SK-N-SH (cell line): ENCODE measurements around the gene BBS9.

Source experiments
- EP300 ChIP-seq, 2 experiments: IDR thresholded peaks; 2 replicates each; pipeline versions ENCODE4 v1.4.0 to v1.6.1; 2012; ENCODE audit warnings: borderline replicate concordance in 1 of 2, low read depth in 1 of 2, low read length in 1 of 2
- EZH2phosphoT487 ChIP-seq: fragments of 200-600 bp; sonication (generic); IDR thresholded peaks from 2 replicates; pipeline ENCODE4 v1.6.1; 2017; ENCODE audit warnings: low read depth, mixed run types, mild to moderate bottlenecking, antibody characterized with exemption, moderate library complexity, borderline replicate concordance
- FOXJ3 ChIP-seq: sonication (generic); formaldehyde crosslinking; IDR thresholded peaks from 2 replicates; pipeline ENCODE4 v1.5.1; 2020; ENCODE audit warnings: mild to moderate bottlenecking, missing genetic modification reagents
- GATA2 ChIP-seq: sonication (generic); formaldehyde crosslinking; IDR thresholded peaks from 2 replicates; pipeline ENCODE4 v1.5.0; 2020; ENCODE audit warnings: mild to moderate bottlenecking, missing genetic modification reagents
- JUND ChIP-seq: IDR thresholded peaks from 2 replicates; pipeline ENCODE4 v1.4.0; 2012
- POLR2AphosphoS5 ChIP-seq: IDR thresholded peaks from 2 replicates; pipeline ENCODE4 v1.6.1; 2012; ENCODE audit warnings: low read depth, low read length
- RAD21 ChIP-seq: IDR thresholded peaks from 2 replicates; pipeline ENCODE4 v1.6.1; 2012; ENCODE audit warnings: mild to moderate bottlenecking, low read length
- RFX5 ChIP-seq: IDR thresholded peaks from 2 replicates; pipeline ENCODE4 v1.6.1; 2012; ENCODE audit warnings: mild to moderate bottlenecking, improper control_type of control experiment, low read length
- SMC3 ChIP-seq: IDR thresholded peaks from 2 replicates; pipeline ENCODE4 v1.6.1; 2012; ENCODE audit warnings: low read depth, low read length, improper control_type of control experiment
- YY1 ChIP-seq: IDR thresholded peaks from 2 replicates; pipeline ENCODE4 v1.4.0; 2012; ENCODE audit warnings: low read depth, mild to moderate bottlenecking
- TF ChIP-seq, protein P1 (sequence below): fragments of 200-600 bp; sonication (generic); IDR thresholded peaks from 2 replicates; pipeline ENCODE4 v1.6.1; 2017; ENCODE audit warnings: antibody characterized with exemption, mild to moderate bottlenecking, moderate library complexity
- TF ChIP-seq, protein P2 (sequence below): IDR thresholded peaks from 2 replicates; pipeline ENCODE4 v1.6.1; 2012; ENCODE audit warnings: mild to moderate bottlenecking, low read depth, low read length, moderate library complexity
- TF ChIP-seq, protein P3 (sequence below): IDR thresholded peaks from 2 replicates; pipeline ENCODE4; 2012

DNA sequence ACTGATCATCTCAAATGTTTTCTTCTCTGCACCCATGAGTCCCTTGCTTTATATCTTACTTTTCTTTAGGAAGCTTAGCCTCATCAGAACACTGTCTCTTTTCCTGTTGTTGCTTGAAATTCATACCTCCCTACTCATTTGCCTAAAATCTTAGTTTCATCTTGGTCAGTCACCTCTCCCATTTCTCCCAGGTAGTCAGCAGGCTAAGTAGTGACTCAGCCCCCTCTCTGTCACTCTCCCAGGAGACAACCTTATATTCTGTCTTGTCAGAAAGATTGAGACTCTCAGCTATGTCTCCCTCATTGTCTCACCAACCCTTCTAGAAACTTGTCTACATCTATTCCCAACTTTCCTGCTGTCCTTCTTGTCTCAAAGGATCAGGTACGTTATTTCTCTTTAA is 280.9 kb downstream of the BBS9 start:
- TF ChIP-seq EP300 (IDR thresholded peaks at IDR 0.05; ENCODE audit: borderline replicate concordance in 1 of 2, low read depth in 1 of 2, low read length in 1 of 2) (no peak), FOXJ3 (CRISPR knock-in tag) (no peak), POLR2AphosphoS5 (no peak), RAD21 (no peak), EZH2phosphoT487 (no peak), YY1 (no peak), JUND (no peak), GATA2 (CRISPR knock-in tag) (no peak), SMC3 (no peak), RFX5 (no peak)
- TF ChIP-seq, protein P1, sequence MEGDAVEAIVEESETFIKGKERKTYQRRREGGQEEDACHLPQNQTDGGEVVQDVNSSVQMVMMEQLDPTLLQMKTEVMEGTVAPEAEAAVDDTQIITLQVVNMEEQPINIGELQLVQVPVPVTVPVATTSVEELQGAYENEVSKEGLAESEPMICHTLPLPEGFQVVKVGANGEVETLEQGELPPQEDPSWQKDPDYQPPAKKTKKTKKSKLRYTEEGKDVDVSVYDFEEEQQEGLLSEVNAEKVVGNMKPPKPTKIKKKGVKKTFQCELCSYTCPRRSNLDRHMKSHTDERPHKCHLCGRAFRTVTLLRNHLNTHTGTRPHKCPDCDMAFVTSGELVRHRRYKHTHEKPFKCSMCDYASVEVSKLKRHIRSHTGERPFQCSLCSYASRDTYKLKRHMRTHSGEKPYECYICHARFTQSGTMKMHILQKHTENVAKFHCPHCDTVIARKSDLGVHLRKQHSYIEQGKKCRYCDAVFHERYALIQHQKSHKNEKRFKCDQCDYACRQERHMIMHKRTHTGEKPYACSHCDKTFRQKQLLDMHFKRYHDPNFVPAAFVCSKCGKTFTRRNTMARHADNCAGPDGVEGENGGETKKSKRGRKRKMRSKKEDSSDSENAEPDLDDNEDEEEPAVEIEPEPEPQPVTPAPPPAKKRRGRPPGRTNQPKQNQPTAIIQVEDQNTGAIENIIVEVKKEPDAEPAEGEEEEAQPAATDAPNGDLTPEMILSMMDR = no peak
- TF ChIP-seq, protein P2, sequence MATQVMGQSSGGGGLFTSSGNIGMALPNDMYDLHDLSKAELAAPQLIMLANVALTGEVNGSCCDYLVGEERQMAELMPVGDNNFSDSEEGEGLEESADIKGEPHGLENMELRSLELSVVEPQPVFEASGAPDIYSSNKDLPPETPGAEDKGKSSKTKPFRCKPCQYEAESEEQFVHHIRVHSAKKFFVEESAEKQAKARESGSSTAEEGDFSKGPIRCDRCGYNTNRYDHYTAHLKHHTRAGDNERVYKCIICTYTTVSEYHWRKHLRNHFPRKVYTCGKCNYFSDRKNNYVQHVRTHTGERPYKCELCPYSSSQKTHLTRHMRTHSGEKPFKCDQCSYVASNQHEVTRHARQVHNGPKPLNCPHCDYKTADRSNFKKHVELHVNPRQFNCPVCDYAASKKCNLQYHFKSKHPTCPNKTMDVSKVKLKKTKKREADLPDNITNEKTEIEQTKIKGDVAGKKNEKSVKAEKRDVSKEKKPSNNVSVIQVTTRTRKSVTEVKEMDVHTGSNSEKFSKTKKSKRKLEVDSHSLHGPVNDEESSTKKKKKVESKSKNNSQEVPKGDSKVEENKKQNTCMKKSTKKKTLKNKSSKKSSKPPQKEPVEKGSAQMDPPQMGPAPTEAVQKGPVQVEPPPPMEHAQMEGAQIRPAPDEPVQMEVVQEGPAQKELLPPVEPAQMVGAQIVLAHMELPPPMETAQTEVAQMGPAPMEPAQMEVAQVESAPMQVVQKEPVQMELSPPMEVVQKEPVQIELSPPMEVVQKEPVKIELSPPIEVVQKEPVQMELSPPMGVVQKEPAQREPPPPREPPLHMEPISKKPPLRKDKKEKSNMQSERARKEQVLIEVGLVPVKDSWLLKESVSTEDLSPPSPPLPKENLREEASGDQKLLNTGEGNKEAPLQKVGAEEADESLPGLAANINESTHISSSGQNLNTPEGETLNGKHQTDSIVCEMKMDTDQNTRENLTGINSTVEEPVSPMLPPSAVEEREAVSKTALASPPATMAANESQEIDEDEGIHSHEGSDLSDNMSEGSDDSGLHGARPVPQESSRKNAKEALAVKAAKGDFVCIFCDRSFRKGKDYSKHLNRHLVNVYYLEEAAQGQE = no peak
- TF ChIP-seq, protein P3, sequence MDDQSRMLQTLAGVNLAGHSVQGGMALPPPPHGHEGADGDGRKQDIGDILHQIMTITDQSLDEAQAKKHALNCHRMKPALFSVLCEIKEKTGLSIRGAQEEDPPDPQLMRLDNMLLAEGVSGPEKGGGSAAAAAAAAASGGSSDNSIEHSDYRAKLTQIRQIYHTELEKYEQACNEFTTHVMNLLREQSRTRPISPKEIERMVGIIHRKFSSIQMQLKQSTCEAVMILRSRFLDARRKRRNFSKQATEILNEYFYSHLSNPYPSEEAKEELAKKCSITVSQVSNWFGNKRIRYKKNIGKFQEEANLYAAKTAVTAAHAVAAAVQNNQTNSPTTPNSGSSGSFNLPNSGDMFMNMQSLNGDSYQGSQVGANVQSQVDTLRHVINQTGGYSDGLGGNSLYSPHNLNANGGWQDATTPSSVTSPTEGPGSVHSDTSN = no peak
